NCI-H1694 treated with DMSO at 0.1 percent for 48 hours (cell line): Measurements from ENCODE around the gene EHD1.

Experiments used
- DNase-seq: peaks from one replicate; lab custom pipeline; 2025; lab: John Stamatoyannopoulos, UW

The EHD1 gene

DNA sequence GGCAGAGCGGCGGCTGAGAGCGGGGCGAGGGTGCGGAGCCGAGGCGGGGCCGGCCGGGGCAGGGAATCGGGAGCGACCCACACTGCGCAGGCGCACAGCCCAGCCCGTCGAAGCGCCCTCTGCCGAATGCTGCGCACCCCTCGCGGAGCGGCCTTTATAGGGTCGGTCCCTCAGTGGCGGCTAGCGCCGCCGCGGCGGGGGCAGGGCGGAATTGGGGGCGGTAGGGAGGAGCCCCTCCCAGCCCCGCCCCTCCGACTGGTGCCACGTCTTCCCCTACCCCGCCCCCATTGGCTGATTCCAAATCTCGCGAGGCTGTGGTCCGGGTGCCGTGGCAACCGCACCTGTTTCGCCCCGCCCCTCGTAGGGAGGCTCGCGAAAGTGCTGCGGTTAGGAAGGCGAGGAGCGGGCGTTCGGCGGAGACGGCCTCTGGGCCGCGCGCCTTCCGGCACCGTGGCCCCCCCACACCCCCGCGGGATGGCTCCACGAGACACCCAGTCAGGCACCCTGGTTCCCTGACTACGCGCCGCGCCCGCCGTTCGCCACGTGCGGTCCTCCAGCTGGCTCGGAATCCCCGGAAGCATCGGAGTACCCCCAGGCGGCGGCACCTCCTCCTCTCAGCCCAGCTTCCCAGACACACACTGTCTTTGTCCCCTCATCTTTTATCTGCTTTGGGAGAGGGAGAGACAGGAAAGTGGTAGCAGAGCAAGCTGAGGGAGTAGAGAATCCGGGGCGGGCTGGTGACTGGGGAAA, at the start of gene EHD1:
Gene EHD1 (minus strand): TSS at position 128 of the 750 bp plus-strand sequence. CDS start 157 bp downstream, outside the sequence.
- DNase-seq, result peak; percentile 94

DNA sequence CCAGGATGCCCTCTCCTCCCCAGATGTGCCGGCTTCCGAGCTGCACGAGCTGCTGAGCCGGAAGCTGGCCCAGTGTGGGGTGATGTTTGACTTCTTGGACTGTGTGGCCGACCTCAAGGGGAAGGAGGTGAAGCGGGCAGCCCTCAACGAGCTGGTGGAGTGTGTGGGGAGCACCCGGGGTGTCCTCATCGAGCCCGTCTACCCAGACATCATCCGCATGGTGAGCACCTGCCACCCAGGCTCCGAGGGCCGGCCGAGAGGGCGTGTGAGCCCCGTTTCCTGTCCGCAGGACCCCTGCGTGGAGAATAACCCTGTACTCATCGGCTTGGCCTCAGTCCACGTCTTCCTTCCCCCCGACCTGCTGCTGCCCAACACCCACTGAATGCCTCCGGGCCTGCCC, 48.3 kb upstream of the EHD1 start:
- no peak for DNase-seq

DNA sequence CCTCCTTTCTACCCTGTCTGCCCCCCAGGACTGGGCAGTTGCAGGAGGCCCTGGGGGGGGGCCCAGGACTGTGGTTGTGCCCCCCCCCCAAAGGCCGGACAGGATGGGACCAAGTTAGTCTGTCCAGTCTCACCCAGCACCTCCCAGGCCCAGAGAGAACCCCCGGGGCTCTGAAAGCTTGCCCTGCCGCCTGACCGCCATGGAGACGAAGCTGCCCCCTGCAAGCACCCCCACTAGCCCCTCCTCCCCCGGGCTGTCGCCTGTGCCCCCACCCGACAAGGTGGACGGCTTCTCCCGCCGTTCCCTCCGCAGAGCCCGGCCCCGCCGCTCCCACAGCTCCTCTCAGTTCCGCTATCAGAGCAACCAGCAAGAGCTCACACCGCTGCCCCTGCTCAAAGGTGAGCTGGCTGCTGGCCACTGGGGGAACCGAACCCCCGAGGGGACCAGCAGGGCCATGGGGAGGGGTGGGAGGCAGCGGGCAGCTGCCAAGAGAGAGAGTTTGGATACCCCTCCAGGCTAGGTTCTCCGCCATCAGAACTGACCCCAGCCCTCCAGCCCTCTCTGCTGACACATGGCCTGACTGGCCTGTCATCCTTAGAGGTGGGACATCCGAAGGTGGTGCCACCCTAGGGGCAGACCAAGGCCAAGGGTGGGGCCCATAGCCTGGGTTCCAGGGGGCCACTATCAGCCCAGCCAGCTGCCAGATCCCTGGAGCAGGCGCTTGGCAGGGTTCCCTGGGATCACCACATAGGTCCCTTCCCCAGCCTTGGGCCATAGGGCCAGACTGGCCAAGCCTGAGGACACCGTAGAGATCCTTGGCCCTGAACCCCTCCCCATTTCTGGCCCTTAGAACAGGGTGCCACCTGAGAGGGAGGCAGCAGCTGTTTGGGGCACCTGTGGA, 47.4 kb upstream of the EHD1 start:
- no peak for DNase-seq

DNA sequence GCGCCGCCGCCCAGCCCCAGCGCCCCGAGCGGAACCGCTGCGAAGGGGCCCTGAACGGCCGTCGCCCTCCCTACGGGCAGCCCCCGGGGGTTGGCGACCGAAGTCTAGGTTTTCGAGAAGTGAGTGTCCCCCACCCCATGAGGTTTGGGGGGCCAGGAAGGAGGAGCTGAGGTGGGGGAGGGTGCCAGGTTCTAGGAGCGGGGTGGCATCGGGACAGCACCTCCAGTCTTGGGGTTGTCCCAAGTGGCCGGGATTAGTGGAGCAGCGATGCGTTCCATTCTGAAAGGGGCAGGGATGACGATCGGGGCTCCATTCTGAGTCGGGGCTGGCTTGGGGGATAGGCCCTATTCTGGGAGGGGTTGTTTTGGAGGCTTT, 46.5 kb upstream of the EHD1 start:
- DNase-seq, result no peak

DNA sequence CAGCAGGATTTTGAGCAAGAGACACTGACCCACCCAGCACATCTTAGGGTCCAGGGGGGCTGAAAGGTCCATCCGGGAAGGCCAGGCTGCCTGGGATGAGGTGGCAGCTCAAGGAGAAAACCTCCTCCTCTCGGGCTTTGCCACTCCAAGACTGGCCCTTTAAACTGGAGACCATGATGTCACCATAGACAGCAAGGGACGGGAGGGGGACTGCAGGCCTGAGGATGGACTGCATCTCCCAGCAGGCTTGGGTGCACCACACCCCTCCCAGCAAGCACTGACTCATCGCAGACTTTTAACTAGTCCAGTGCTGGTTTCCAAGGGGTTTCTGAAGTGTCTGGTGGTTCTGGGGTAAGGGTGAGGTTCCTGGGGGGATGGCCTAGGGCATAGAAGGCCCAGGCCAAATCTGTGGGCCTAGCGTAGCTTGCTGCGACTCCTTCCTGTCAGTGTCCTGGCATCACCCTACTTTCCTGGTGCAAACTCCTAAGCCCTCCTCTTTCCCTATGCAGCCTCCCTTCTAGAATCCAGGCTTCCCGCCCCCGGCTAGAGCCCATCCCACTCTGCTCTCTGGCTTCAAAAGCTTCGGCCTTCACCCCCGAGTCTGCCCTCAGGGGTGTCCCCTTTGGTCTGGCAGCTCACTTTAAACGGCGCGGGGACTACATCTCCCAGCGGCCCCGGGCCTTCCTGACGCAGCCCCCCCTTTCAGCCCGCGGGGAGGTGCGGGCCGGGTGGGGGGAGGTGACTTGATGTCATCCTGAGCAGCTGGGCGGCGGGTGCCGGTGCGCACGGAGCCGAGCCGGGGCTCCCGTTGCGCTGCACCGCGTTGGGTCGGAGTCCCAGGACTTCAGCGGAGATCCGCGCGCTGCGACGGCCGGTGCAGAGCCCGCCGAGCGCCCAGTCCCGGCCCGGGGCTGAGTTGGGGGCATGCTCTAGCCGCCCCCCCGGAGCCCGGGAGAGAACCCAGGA, 45.8 kb upstream of the EHD1 start, which contains the start of gene PPP2R5B:
Gene PPP2R5B (plus strand): TSS at position 746 of the 966 bp plus-strand sequence. CDS start 1,046 bp downstream, outside the sequence.
- DNase-seq, result peak; percentile 52

DNA sequence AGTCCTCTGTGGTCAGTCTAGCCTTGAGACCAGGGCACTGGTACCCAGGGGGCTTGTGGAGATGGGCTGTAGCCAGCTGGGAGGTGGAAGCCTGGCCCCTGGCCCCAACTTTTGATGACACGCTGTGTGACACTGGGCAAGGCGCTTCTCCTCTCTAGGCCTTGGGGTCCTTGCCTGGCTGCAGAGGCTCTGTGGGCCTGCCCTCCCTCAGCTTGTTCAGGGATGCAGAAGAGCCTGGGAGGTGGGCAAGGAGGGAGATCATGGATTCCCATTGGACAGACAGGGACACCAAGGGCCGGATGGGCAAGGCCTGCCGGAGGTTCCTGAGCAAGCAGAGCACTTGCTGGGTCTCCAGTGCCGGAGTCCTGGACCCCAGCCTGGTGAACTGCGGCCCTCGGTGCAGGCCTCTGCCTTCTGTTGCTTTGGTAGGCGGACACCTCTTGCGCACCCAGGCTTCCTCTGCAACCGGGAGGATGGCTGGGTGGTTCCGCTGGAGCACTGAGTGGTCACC, 44.8 kb upstream of the EHD1 start:
- no peak for DNase-seq

DNA sequence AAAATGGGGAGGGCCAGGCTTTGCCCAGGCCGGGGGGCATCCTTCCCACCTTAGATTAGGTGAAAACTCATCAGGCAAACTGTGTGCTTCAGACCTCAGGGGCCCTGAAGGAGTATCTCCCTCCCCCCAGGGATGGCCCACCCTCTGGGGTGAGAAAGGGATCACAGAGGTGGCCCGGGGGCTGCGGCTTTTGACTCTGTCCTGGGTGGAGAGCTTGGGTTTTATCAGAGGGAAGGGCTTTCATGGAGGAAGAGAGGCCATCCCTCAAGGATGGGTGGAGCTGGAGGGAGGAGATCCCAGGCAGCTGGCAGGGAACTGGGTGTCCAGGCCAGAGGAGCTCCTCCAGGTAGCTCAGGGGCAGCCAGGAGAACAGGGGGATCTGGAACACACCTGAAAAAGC, 43.0 kb upstream of the EHD1 start:
- DNase-seq, result no peak

DNA sequence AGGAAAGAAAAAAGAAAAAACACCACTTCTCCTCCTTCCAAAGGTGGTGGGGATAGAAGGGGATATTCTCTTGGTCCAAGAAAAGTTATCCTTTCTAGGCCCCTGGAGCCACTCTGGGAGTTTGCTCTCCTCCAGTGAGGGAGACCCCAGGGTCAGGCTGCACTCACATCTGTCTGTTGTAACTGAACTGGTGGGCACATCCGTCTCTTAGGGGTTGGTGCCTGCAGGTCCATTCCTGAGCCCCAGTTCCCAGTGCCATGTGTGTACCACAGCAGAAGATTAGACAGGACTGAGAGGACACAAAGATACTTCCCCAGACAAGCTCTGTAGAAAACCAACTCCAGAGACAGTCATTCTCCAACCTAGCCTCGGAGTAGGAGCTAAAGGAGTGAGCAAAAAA, 41.7 kb upstream of the EHD1 start:
- DNase-seq, result no peak

DNA sequence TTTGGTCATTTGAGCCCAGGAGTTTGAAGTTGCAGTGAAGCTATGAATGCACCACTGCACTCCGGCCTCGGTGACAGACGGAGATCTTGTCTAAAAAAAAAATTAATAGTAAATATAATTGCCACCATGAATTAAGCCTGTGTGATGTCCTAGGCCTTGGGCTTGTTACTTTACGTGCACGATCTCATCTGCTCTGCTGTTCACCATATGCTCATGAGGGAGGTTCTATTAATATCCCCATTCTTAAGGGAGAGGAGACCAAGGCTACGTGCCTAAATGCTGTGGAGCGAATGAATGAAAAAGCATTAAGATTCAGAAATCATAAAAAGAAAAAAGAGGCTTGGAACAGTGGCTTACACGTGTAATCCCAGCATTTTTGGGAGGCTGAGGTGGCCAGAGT, 41.2 kb upstream of the EHD1 start:
- peak; percentile 43 for DNase-seq

DNA sequence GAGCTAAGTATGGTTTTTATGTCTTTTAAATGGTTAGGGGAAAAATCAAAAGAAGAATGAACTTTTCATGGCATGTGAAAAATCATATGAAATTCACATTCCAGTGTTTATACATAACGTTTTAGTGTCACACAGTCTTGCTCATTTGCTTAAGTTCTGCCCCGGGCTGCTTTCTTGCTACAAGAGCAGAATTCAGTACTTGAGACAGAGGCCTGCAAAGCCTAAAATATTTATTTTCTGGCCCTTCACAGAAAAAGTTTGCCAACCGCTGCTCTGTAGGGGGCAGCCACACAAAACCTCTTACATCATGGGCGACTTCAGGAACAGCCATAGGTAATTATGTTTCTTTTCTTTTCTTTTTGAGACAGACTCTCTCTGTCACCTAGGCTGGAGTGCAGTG, 39.6 kb upstream of the EHD1 start:
- DNase-seq, result no peak

DNA sequence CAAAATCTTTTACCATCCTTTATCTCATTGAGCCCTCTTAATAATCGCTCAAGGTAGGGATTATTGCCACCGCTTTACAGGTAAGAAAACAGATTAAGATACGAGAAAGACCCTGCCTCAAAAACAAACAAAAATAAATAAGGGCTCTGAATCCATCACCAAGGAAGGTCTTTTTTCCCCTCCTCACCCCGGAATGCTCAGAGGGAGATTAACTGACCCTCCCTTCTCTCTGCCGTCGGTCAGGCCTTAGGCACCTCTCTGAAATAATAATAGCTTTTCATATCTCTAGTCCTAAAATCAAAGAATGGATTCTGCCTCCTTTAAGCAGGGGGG, 39.2 kb upstream of the EHD1 start:
- DNase-seq, result no peak

DNA sequence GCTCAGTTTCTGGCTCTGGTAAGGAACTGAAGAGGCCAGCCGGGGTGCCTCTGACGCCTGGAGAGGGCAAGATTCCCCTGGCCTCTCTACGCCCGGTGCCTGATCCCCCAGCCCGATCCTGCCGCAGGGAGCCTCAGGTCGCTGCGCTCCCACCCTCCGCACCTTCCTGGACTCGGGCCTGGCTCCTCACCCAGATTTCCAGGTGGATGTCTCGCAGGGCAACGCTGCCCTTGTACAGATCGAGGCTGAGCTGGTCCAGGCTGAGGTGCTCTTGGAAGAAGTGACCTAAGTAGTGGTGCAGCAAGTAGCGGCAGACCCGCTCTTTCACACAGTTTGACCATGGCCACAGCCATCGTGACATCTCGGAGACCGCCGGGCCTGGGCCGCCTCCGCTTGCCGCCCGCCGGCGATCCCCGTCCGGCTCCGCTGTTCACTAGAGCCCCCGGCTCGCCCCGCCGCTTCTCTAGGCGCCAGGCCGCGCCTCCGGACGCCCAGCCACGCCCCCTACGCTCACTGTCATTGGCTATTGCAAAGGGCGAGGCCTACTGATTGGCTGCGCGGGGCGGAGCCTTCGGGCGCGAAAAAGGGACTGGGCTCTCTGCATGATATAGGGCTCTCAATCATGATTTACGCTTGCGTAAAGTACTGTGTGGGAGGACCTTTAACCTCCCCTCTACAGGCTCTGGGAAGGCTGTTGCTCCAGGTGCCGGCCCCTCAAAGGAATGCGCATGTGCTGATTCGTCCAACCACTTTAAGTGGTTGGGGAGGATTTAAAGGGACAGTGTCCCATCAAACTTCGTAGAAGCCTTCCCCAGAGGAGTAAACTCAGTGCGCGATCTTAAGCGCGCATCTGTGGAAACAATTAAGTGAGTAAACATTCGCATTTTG, 38.6 kb upstream of the EHD1 start, which contains the start of gene ATG2A:
Gene ATG2A (minus strand): TSS at position 435 of the 888 bp plus-strand sequence. CDS start 74 bp downstream, at position 361.
- peak; percentile 98 for DNase-seq

DNA sequence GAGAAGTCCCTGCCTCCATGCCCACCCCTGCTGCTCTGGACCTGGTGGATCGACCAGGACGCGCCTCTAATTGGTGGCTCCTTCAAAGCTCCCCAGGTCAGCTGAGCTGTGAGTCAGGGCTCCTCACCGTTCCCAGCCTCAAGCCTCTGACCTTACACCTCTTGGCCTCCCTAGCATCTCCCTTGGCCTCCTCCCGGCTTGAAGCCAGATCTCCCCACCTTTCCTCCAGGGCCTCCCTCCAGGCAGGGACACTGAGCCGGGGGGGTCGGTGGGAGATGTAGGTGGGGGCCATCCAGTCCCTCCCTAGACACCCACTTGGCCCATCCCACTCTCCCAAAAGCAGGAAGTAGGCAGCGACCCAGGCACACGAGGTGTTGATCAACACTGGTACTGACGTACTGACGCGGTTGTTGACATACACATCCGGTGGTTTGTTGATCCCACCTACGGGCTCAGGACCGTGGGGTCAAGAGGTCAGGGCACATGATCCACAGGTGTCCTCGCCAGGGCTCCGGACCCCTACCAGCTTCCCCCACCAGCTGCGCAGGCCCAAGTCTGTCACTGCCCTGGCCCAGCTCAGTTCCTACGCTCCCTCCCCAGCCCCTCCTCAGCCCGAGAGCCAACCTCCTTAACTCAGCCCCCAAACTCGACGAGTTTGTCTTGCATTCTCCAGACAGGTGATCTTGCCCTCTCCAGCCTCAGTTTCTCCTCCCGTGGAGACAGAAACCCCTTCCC, 37.8 kb upstream of the EHD1 start:
- no peak for DNase-seq

DNA sequence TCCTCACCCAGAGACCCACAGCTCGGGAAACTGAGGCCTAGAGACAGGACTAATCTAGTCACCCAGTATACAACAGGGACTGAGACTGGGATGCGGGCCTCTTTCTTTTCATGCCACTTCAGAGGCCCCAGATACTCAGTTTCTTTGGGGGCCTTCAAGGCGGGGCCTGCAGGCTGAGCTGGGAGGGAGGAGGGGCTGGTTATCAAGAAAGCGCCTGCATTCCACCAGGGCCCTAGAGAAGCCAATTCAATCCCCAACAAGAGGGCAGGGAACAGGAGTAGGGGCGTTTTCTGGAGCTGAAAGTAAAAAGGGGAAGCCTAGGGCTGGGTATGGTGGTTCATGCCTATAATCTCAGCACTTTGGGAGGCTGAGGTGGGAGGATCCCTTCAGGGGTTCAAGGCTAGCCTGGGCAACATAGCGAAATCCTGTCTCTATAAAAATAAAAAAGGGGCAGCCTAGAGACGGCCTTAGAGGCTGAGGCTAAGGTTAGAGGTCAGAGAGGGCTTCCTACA, 37.0 kb upstream of the EHD1 start:
- no peak for DNase-seq

DNA sequence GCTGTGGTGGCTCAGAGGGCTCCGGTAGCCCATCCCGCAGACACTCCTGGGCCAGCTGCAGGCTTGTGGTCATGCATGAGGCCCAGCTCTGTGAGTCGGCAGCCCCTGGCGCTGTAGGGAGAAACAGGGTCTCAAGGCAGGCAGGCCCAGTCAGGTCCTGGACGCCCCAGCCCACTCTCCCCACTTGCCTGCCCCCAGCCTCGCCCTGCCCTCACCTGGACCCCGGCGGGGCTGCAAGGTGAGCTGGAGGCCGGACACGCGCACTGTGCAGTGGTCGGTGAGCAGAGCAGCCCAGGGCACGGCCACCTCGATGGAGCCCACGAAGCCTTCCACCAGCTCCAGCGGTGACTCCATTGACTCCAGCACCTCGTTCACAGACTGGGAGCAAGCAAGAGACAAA, 35.7 kb upstream of the EHD1 start:
- no peak for DNase-seq

DNA sequence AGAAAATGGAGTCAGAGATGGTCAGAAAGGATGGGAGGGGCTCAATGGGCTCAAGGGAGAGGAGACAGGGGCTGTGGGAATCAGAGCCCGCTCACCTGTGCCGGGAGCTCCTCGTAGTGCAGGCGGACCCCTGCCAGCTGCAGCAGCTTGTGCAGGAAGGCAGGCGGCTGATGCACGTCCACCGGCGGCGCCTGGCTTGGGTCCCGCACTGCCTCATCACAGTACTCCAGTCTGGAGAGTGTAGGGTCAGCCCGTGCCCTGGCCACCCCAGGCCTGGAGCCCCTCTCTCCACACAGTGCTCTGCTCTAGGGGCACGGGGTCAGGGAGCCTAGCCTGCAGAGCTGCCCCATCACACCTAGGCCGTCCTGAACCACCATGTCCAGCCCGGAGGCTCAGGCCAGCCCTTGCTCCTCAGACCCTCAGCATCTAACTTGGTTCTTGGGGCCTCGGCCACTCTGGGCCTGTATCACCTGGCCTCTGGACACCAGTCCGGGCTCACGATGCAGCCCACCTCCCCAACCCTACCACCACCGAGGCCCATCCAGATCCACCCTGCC, 34.8 kb upstream of the EHD1 start:
- no peak for DNase-seq

DNA sequence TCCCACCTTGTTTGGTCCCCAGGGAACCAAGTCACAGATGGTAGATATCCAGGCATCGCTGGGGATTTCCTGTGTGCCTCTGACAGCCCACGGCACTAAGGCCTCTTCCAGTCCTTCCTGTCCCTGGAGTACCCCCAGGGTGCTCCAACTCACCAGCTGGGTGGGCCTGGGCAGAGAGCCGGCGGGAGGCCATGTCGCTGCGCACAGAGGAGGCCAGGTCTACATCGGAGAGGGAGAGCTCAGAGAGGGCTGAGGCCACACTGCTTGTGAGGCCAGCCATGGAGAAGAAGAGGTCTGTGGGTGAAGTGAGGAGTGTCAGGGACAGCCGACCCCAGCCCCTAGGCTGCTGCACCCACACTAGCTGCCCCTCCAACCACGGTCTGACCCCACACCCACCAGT, 33.3 kb upstream of the EHD1 start:
- no peak for DNase-seq

DNA sequence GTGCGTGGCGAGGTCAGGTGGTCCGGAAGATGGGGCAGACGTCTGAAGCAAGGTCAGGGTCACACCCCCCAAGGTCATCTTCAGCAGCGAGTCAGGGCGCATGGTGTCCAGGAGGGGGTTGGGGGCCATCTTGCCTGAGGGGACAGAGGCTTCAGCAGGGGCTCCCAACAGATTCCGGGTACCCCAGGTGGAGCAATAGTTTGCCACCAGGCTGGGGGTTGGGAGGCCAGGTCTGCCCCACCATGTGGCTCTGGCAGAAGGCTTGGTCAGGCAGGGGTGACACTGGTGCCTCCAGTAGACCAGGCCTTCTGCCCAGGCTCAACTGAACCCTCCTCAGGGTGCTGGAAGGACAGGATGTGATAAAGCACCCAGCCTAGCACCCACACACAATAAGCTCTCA, 32.7 kb upstream of the EHD1 start:
- DNase-seq, result no peak

DNA sequence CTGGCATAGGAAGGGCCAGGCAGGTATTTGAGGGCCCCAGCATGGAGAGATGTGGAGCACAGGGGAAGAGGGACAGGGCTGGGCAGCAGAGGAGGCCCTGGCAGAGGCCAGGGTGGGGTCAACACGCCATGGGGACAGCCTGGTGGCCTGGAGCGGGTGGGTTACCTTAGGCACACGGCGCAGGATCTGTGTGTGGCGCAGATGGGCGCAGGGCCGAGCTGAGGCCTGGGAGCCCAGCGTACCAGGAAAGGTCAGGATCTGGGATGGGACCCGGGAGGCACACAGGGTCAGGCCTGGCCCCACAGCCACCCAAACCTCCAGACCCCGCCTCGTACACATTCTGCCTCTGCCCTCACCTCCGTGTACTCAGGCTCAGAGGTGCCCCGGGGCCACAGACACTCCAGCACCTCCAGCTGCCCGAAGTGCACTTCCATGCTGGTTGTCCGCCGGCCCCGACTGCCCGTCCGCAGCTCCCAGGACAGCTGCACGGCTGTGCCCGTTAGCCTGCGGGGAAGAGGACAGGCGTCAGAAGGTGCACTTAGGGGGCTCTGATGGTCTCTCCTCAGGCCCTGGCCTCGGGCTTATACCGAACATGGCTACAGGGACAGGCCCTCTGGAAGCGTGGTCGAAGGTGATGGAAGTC, 32.2 kb upstream of the EHD1 start:
- DNase-seq, result no peak
